Smooth muscle cell (in vitro differentiated cells): ENCODE results near the gene HOXC12. TPM values are rescaled to one million over a fixed set of nuclear protein-coding genes. Genes with fewer than 3 reads are reported as not detected.
A peak's percentile ranks its signal among the peaks of the same experiment; 100 is the strongest.

ENCODE experiments used
- DNase-seq: peaks from one replicate; lab custom pipeline; 2025; ENCODE audit not compliant: unreplicated experiment; lab: John Stamatoyannopoulos, UW
- H2AFZ ChIP-seq: fragments of 200-600 bp; sonication (generic); 2 replicates; pipeline ENCODE4 v1.6.0; 2016; ENCODE audit warnings: antibody characterized with exemption, low read depth, mild to moderate bottlenecking
- H3F3A ChIP-seq: fragments of 200-600 bp; sonication (generic); 2 replicates; pipeline ENCODE4 v1.6.0; 2017; ENCODE audit warnings: antibody characterized with exemption, low read depth
- H3K27ac ChIP-seq: fragments of 200-600 bp; sonication (generic); 2 replicates; pipeline ENCODE4 v1.5.1; 2016; ENCODE audit warnings: low read depth, mild to moderate bottlenecking
- H3K27me3 ChIP-seq: fragments of 200-600 bp; sonication (generic); 2 replicates; pipeline ENCODE4 v1.6.1; 2016; ENCODE audit warnings: low read depth, mild to moderate bottlenecking
- H3K36me3 ChIP-seq: fragments of 200-600 bp; sonication (generic); 2 replicates; pipeline ENCODE4 v1.5.1; 2016; ENCODE audit warnings: low read depth
- H3K4me1 ChIP-seq: fragments of 200-600 bp; sonication (generic); 2 replicates; pipeline ENCODE4 v1.5.1; 2016; ENCODE audit warnings: low read depth
- H3K4me2 ChIP-seq: fragments of 200-600 bp; sonication (generic); 2 replicates; pipeline ENCODE4 v1.6.0; 2016; ENCODE audit warnings: mild to moderate bottlenecking
- H3K4me3 ChIP-seq: fragments of 200-600 bp; sonication (generic); 2 replicates; pipeline ENCODE4 v1.5.1; 2016; ENCODE audit warnings: mild to moderate bottlenecking
- H3K79me2 ChIP-seq: fragments of 200-600 bp; sonication (generic); 2 replicates; pipeline ENCODE4 v1.6.0; 2016; ENCODE audit warnings: low read depth, mild to moderate bottlenecking
- H3K9ac ChIP-seq: fragments of 200-600 bp; sonication (generic); 2 replicates; pipeline ENCODE4 v1.6.0; 2016; ENCODE audit warnings: low read depth
- H3K9me3 ChIP-seq: fragments of 200-600 bp; sonication (generic); replicated peaks from 2 replicates; pipeline ENCODE4 v1.5.1; 2016; ENCODE audit warnings: low read depth
- H4K20me1 ChIP-seq: fragments of 200-600 bp; sonication (generic); 2 replicates; pipeline ENCODE4 v1.6.0; 2016; ENCODE audit warnings: low read depth
- CTCF ChIP-seq: fragments of 200-600 bp; sonication (generic); IDR thresholded peaks from 2 replicates; pipeline ENCODE4 v1.5.1; 2017; ENCODE audit warnings: borderline replicate concordance, mild to moderate bottlenecking, antibody characterized with exemption; ENCODE audit not compliant: insufficient read depth, poor library complexity, severe bottlenecking
- WGBS: methylation state at CpG from one replicate; pipeline ENCODE4 v1.1.7; 2016; ENCODE audit warnings: low lambda C conversion rate; 5-methylcytosine and 5-hydroxymethylcytosine counted together
- polyA plus RNA-seq: library from polyadenylated mRNA; unstranded; fragments of >200 nt; fragmentation: Nextera tagmentation; extraction: Ambion mirVana; gene quantifications from 2 replicates; pipeline ENCODE4 v1.2.1, GENCODE V29; 2016
- total RNA-seq: library from RNA; depleted of rRNA; stranded (reverse); fragments of >200 nt; gene quantifications from 2 replicates; pipeline ENCODE4 v1.2.3, GENCODE V29; 2014

HOXC12 gene
- total and polyA plus RNA-seq, 2 experiments from 2014 or later = 0.32 TPM; not detected in 1

- Histone ChIP-seq H3K36me3 (no peaks in the 10 kb centered on the region), H4K20me1 (no peaks in the 10 kb centered on the region), H3K4me3 (peak overlapping the region; percentile 46), H3K4me1 (peaks cover under 1% of the 10 kb centered on the region), H3K4me2 (peak overlapping the region; percentile 84), H3K9me3 (no peaks in the 10 kb centered on the region), H2AFZ (no peak overlapping the region), H3F3A (no peaks in the 10 kb centered on the region), H3K27me3 (peaks cover 98% of the 10 kb centered on the region), H3K27ac (no peak overlapping the region), H3K79me2 (no peaks in the 10 kb centered on the region), H3K9ac (no peak overlapping the region)
- WGBS = 14% methylated on average over 26 of the region's 26 CpGs
- no peak for TF ChIP-seq CTCF
- DNase-seq = no peak
These were observed 50.8 kb downstream of the HOXC12 start for GRCh38 chr12:54005531-54005852.

- peak overlapping the region; percentile 46 for H3K4me3 ChIP-seq
- 9% methylated on average over 39 of the region's 39 CpGs for WGBS
- H3K36me3 ChIP-seq = no peaks in the 10 kb centered on the region
- no peaks in the 10 kb centered on the region for H3K79me2 ChIP-seq
- peak overlapping the region; percentile 82 for H2AFZ ChIP-seq
- DNase-seq = peak; percentile 71
- TF ChIP-seq CTCF = peak; percentile 94
- peak overlapping the region; percentile 84 for H3K4me2 ChIP-seq
- peaks cover 98% of the 10 kb centered on the region for H3K27me3 ChIP-seq
- no peaks in the 10 kb centered on the region for H4K20me1 ChIP-seq
- H3K9me3 ChIP-seq = no peaks in the 10 kb centered on the region
- no peak overlapping the region for H3K9ac ChIP-seq
- no peaks in the 10 kb centered on the region for H3K4me1 ChIP-seq
- H3F3A ChIP-seq = no peaks in the 10 kb centered on the region
- H3K27ac ChIP-seq = no peak overlapping the region
These were observed 51.3 kb downstream of the HOXC12 start for GRCh38 chr12:54005853-54006558.

GRCh38 chr12:54006559-54007220, 52.0 kb downstream of the HOXC12 start:
- H3K79me2 ChIP-seq = no peaks in the 10 kb centered on the region
- H2AFZ ChIP-seq = peak overlapping the region; percentile 82
- peak overlapping the region; percentile 84 for H3K4me2 ChIP-seq
- H3K4me1 ChIP-seq = no peaks in the 10 kb centered on the region
- H3K27me3 ChIP-seq = peaks cover 98% of the 10 kb centered on the region
- no peaks in the 10 kb centered on the region for H3K36me3 ChIP-seq
- H3K9ac ChIP-seq = no peak overlapping the region
- H3F3A ChIP-seq = no peaks in the 10 kb centered on the region
- WGBS = 32% methylated on average over 22 of the region's 22 CpGs
- no peak overlapping the region for H3K27ac ChIP-seq
- no peaks in the 10 kb centered on the region for H4K20me1 ChIP-seq
- no peak for DNase-seq
- H3K9me3 ChIP-seq = no peaks in the 10 kb centered on the region
- no peak for TF ChIP-seq CTCF
- H3K4me3 ChIP-seq = peak overlapping the region; percentile 46
